ENCODE results near the gene RHOH. TPM values are rescaled to one million over a fixed set of nuclear protein-coding genes. Genes with fewer than 3 reads are reported as not detected.

The RHOH gene
- total and polyA plus RNA-seq, 2 donors from 2014 or later = 0.17 to 14.1 TPM

- Histone ChIP-seq H3K4me3 (ENCODE audit: low read length in 3 of 3) (no peak overlapping the region), H3K36me3 (ENCODE audit: control insufficient read depth in 2 of 3, insufficient read depth in 3 of 3, low read length in 3 of 3) (no peaks in the 10 kb centered on the region), H3K4me1 (ENCODE audit: control insufficient read depth in 2 of 3, insufficient read depth in 2 of 3, low read depth in 1 of 3, low read length in 3 of 3) (no peaks in the 10 kb centered on the region), H3K27ac (ENCODE audit: low read depth in 2 of 2, low read length in 2 of 2) (no peak overlapping the region), H3K9me3 (ENCODE audit: control insufficient read depth in 2 of 3, insufficient read depth in 1 of 3, low read length in 3 of 3) (no peaks in the 10 kb centered on the region), H3K9ac (ENCODE audit: low read length in 3 of 3) (no peak overlapping the region), H3K27me3 (ENCODE audit: control insufficient read depth, insufficient read depth, low read length) (no peaks in the 10 kb centered on the region)
- TF ChIP-seq, protein P1, sequence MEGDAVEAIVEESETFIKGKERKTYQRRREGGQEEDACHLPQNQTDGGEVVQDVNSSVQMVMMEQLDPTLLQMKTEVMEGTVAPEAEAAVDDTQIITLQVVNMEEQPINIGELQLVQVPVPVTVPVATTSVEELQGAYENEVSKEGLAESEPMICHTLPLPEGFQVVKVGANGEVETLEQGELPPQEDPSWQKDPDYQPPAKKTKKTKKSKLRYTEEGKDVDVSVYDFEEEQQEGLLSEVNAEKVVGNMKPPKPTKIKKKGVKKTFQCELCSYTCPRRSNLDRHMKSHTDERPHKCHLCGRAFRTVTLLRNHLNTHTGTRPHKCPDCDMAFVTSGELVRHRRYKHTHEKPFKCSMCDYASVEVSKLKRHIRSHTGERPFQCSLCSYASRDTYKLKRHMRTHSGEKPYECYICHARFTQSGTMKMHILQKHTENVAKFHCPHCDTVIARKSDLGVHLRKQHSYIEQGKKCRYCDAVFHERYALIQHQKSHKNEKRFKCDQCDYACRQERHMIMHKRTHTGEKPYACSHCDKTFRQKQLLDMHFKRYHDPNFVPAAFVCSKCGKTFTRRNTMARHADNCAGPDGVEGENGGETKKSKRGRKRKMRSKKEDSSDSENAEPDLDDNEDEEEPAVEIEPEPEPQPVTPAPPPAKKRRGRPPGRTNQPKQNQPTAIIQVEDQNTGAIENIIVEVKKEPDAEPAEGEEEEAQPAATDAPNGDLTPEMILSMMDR (IDR thresholded peaks at IDR 0.05; ENCODE audit: borderline replicate concordance, extremely low read depth, insufficient read depth) = no peak
- FAIRE-seq = no peak
- DNase-seq = no peak
- intact Hi-C loops (cut with DNase I) = no loop called here
These were observed 54.5 kb downstream of the RHOH start for GRCh38 chr4:40251366-40251765.

DNA sequence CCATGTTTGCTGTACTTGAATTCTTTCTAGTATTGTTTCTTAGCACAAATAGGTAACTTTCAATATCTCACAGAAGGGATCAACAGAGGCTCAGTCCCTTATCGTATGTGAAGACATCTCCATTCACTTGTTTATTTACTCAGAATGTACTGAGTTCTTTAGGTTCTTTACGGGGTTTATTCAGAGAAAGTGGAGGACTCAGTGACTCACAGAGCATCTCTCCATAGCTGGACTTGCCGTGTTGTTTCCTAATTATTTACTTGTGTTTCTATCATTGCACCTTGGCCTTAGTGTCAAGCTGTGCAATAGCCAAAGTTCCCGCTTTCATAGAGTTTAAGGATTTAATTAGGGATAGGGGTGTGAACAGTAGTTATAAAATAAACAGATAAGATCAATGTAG lies 57.1 kb downstream of the RHOH start:
- no peak overlapping the region for H3K27ac ChIP-seq (ENCODE audit: low read depth in 2 of 2, low read length in 2 of 2)
- TF ChIP-seq, protein P1 (IDR thresholded peaks at IDR 0.05; ENCODE audit: borderline replicate concordance, extremely low read depth, insufficient read depth) = no peak

GRCh38 chr4:40254608-40255392 lies 58.0 kb downstream of the RHOH start:
- FAIRE-seq (no peak), DNase-seq (no peak)
- Histone ChIP-seq H3K9ac (ENCODE audit: low read length in 3 of 3) (no peak overlapping the region), H3K4me3 (ENCODE audit: low read length in 3 of 3) (no peak overlapping the region), H3K27me3 (ENCODE audit: control insufficient read depth, insufficient read depth, low read length) (no peaks in the 10 kb centered on the region), H3K36me3 (ENCODE audit: control insufficient read depth in 2 of 3, insufficient read depth in 3 of 3, low read length in 3 of 3) (no peaks in the 10 kb centered on the region), H3K4me1 (ENCODE audit: control insufficient read depth in 2 of 3, insufficient read depth in 2 of 3, low read depth in 1 of 3, low read length in 3 of 3) (no peaks in the 10 kb centered on the region), H3K27ac (ENCODE audit: low read depth in 2 of 2, low read length in 2 of 2) (no peak overlapping the region), H3K9me3 (ENCODE audit: control insufficient read depth in 2 of 3, insufficient read depth in 1 of 3, low read length in 3 of 3) (no peaks in the 10 kb centered on the region)
- intact Hi-C loops (cut with DNase I) = no loop called here
- TF ChIP-seq, protein P1 (IDR thresholded peaks at IDR 0.05; ENCODE audit: borderline replicate concordance, extremely low read depth, insufficient read depth) = no peak

More for the DNA sequence above, 57.1 kb downstream of the RHOH start:
- no peaks in the 10 kb centered on the region for H3K36me3 ChIP-seq (ENCODE audit: control insufficient read depth in 2 of 3, insufficient read depth in 3 of 3, low read length in 3 of 3)
- no peaks in the 10 kb centered on the region for H3K9me3 ChIP-seq (ENCODE audit: control insufficient read depth in 2 of 3, insufficient read depth in 1 of 3, low read length in 3 of 3)
- H3K9ac ChIP-seq (ENCODE audit: low read length in 3 of 3) = no peak overlapping the region
- intact Hi-C loops (cut with DNase I) = no loop called here
- FAIRE-seq (no peak), DNase-seq (no peak)
- no peaks in the 10 kb centered on the region for H3K4me1 ChIP-seq (ENCODE audit: control insufficient read depth in 2 of 3, insufficient read depth in 2 of 3, low read depth in 1 of 3, low read length in 3 of 3)
- H3K27me3 ChIP-seq (ENCODE audit: control insufficient read depth, insufficient read depth, low read length) = no peaks in the 10 kb centered on the region
- no peak overlapping the region for H3K4me3 ChIP-seq (ENCODE audit: low read length in 3 of 3)
